ENCODE data around the gene BLNK. TPM values are rescaled to one million over a fixed set of nuclear protein-coding genes. Genes with fewer than 3 reads are reported as not detected.
"Not testable (repeated sequence)": the region's sequence is repeated elsewhere in the genome, so short reads cannot be mapped to it uniquely, and the experiment has no call there.

Gene BLNK
- total RNA-seq, 4 donors from 2014 or later: 0.27 to 2.4 (median 1.6) TPM

GRCh38 chr10:96205580-96205979 is 65.8 kb downstream of the BLNK start:
- H3K4me3 ChIP-seq: no peak overlapping the region
- H3K9me3 ChIP-seq: no peaks in the 10 kb centered on the region
- peaks cover 7% of the 10 kb centered on the region for H3K27me3 ChIP-seq
- ATAC-seq: no peak
- TF ChIP-seq CTCF (IDR thresholded peaks at IDR 0.05) (no peak), POLR2AphosphoS5 (IDR thresholded peaks at IDR 0.05) (no peak), POLR2A (IDR thresholded peaks at IDR 0.05) (no peak), EP300 (IDR thresholded peaks at IDR 0.05) (no peak)
- no peaks in the 10 kb centered on the region for H3K4me1 ChIP-seq
- H3K36me3 ChIP-seq: no peaks in the 10 kb centered on the region
- H3K27ac ChIP-seq: no peak overlapping the region
- 100% methylated on average over 1 of the region's 1 CpG for WGBS, 2 donors (ENCODE audit: low coverage in 1 of 2)

GRCh38 chr10:96201525-96201924 is 69.8 kb downstream of the BLNK start:
- Histone ChIP-seq H3K4me1 (no peaks in the 10 kb centered on the region), H3K4me3 (no peak overlapping the region), H3K36me3 (no peaks in the 10 kb centered on the region), H3K27me3 (no peaks in the 10 kb centered on the region), H3K27ac (no peak overlapping the region), H3K9me3 (no peaks in the 10 kb centered on the region)
- 73 to 90% methylated on average over 1 of the region's 1 CpG for WGBS, 2 donors (ENCODE audit: low coverage in 1 of 2)
- TF ChIP-seq EP300 (IDR thresholded peaks at IDR 0.05) (no peak), POLR2AphosphoS5 (IDR thresholded peaks at IDR 0.05) (no peak), POLR2A (IDR thresholded peaks at IDR 0.05) (no peak), CTCF (IDR thresholded peaks at IDR 0.05) (no peak)
- no peak for ATAC-seq

- H3K27ac ChIP-seq, ATAC-seq: not testable (repeated sequence)
Measured at GRCh38 chr10:96189505-96189904, 81.9 kb downstream of the BLNK start.

GRCh38 chr10:96188916-96189315 is 82.5 kb downstream of the BLNK start:
- no peak for ATAC-seq
- Histone ChIP-seq H3K27ac (no peak overlapping the region), H3K9me3 (peaks cover 0 to 12% (median 0%) of the 10 kb centered on the region in 3 donors), H3K4me3 (no peak overlapping the region), H3K36me3 (no peaks in the 10 kb centered on the region), H3K27me3 (no peaks in the 10 kb centered on the region), H3K4me1 (no peaks in the 10 kb centered on the region)
- TF ChIP-seq POLR2A (IDR thresholded peaks at IDR 0.05) (no peak), CTCF (IDR thresholded peaks at IDR 0.05) (no peak), EP300 (IDR thresholded peaks at IDR 0.05) (no peak)
- WGBS, 2 donors (ENCODE audit: low coverage in 1 of 2): 69 to 75% methylated on average over 1 of the region's 1 CpG

More at GRCh38 chr10:96189505-96189904, 81.9 kb downstream of the BLNK start:
- not testable (repeated sequence) for H3K4me1 ChIP-seq, H3K36me3 ChIP-seq, H3K4me3 ChIP-seq, H3K27me3 ChIP-seq
- 58 to 75% methylated on average over 1 of the region's 1 CpG for WGBS, 2 donors (ENCODE audit: low coverage in 1 of 2)
- H3K9me3 ChIP-seq: peaks cover 0 to 12% (median 0%) of the 10 kb centered on the region in 3 donors

- Histone ChIP-seq H3K4me3 (no peak overlapping the region), H3K27ac (no peak overlapping the region), H3K9me3 (peaks cover 0 to 12% (median 0%) of the 10 kb centered on the region in 3 donors), H3K27me3 (no peaks in the 10 kb centered on the region), H3K4me1 (no peaks in the 10 kb centered on the region), H3K36me3 (no peaks in the 10 kb centered on the region)
- ATAC-seq: no peak
- TF ChIP-seq POLR2A (IDR thresholded peaks at IDR 0.05) (no peak), POLR2AphosphoS5 (IDR thresholded peaks at IDR 0.05) (no peak), EP300 (IDR thresholded peaks at IDR 0.05) (no peak), CTCF (IDR thresholded peaks at IDR 0.05) (no peak)
- 90 to 94% methylated on average over 2 of the region's 2 CpGs for WGBS, 2 donors (ENCODE audit: low coverage in 1 of 2)
Measured at GRCh38 chr10:96188421-96188820, 82.9 kb downstream of the BLNK start.
